ENCODE measurements around the gene SUZ12.
A peak's percentile ranks its signal among the peaks of the same experiment; 100 is the strongest.
"Not testable (repeated sequence)": the region's sequence is repeated elsewhere in the genome, so short reads cannot be mapped to it uniquely, and the experiment has no call there.

Gene SUZ12
- long read RNA-seq, donor 1, full-length matches to known transcripts: 5 of 5 reads
- long read RNA-seq, donor 1, partial matches to known transcripts: 0 of 5 reads
- long read RNA-seq, donor 1, other reads (novel, unspliced or antisense): 0 of 5 reads
- long read RNA-seq, donor 2, full-length matches to known transcripts: 3 of 13 reads
- long read RNA-seq, donor 2, partial matches to known transcripts: 10 of 13 reads
- long read RNA-seq, donor 2, other reads (novel, unspliced or antisense): 0 of 13 reads
- long read RNA-seq, donor 3, full-length matches to known transcripts: 3 of 3 reads
- long read RNA-seq, donor 3, partial matches to known transcripts: 0 of 3 reads
- long read RNA-seq, donor 3, other reads (novel, unspliced or antisense): 0 of 3 reads
- long read RNA-seq, donor 4, full-length matches to known transcripts: 4 of 4 reads
- long read RNA-seq, donor 4, partial matches to known transcripts: 0 of 4 reads
- long read RNA-seq, donor 4, other reads (novel, unspliced or antisense): 0 of 4 reads
- long read RNA-seq, donor 5, full-length matches to known transcripts: 7 of 24 reads
- long read RNA-seq, donor 5, partial matches to known transcripts: 17 of 24 reads
- long read RNA-seq, donor 5, other reads (novel, unspliced or antisense): 0 of 24 reads
- long read RNA-seq, donor 6, full-length matches to known transcripts: 9 of 16 reads
- long read RNA-seq, donor 6, partial matches to known transcripts: 7 of 16 reads
- long read RNA-seq, donor 6, other reads (novel, unspliced or antisense): 0 of 16 reads
- long read RNA-seq, donor 7: 0 reads
- long read RNA-seq, donor 8, full-length matches to known transcripts: 8 of 8 reads
- long read RNA-seq, donor 8, partial matches to known transcripts: 0 of 8 reads
- long read RNA-seq, donor 8, other reads (novel, unspliced or antisense): 0 of 8 reads

- peak; percentile 91 for DNase-seq
These were observed at the start of gene SUZ12 for GRCh38 chr17:31936615-31937609. SUZ12 (plus strand) TSS chr17:31937007; CDS start chr17:31937247, 240 bp downstream.

DNA sequence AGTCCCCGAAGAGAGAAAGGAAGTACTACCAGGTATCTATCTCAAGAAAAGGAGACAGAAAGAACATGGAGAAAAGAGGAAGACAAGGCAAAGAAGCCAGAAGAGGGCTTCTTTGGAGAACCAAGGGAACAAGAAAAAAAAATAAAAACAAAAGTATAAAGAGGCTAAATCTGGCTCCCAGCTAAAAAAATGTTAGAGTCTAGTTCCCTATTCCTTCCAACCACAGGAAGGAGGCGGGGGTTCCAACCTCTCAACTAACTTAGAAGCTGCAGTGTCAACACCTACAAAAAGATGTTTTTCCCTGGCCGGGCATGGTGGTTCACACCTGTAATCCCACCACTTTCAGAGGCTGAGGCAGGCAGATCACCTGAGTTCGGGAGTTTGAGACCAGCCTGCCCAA is 48.7 kb upstream of the SUZ12 start:
- DNase-seq: no peak

- no peak for DNase-seq
These were observed 35.9 kb upstream of the SUZ12 start for GRCh38 chr17:31900877-31901276.

- DNase-seq: no peak
These were observed 34.1 kb upstream of the SUZ12 start for GRCh38 chr17:31902693-31903092.

GRCh38 chr17:31903401-31903800 is 33.4 kb upstream of the SUZ12 start:
- DNase-seq: no peak

- no peak for DNase-seq
These were observed 29.4 kb upstream of the SUZ12 start for GRCh38 chr17:31907342-31907962.

DNA sequence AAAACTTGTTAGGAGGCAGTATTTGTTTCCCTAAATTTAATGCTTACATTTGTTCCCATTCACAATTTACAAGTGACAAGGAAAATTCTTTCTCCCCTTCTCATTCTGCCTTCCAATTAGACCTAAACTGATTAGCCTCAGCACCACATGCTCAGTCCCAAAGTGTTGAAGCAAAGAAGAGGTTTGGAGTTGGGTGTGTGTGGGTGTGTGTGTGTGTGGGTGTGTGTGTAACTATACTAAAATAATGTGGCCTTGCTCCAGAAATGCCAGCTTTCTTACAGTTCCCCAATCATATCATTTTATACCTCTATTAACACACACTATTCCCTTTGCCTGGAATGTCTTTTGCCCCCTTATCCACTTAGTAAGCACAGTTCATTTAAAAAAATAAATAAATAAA is 28.4 kb upstream of the SUZ12 start:
- DNase-seq: no peak

GRCh38 chr17:31912705-31913104 is 24.1 kb upstream of the SUZ12 start:
- DNase-seq: not testable (repeated sequence)

GRCh38 chr17:31915456-31916100 is 21.2 kb upstream of the SUZ12 start:
- DNase-seq: no peak

- no peak for DNase-seq
These were observed 20.2 kb upstream of the SUZ12 start for GRCh38 chr17:31916491-31917064.

- DNase-seq: peak; percentile 37
These were observed 19.7 kb upstream of the SUZ12 start for GRCh38 chr17:31917065-31917529.

DNA sequence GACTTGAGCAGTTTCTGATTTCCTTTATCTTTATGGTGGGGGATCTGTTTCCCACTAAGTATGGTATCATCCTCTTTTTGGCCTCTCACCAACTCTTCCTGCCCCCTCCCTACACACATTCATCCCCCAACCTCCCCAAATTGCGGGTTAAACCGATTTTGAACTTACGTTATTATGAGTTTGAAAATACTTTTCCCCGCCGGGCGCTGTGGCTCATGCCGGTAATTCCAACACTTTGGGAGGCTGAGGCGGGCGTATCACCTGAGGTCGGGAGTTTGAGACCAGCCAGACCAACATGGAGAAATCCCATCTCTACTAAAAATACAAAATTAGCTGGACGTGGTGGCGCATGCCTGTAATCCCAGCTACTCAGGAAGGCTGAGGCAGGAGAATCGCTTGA is 19.1 kb upstream of the SUZ12 start:
- DNase-seq: not testable (repeated sequence)

GRCh38 chr17:31918701-31919128 is 18.1 kb upstream of the SUZ12 start:
- DNase-seq: no peak

DNA sequence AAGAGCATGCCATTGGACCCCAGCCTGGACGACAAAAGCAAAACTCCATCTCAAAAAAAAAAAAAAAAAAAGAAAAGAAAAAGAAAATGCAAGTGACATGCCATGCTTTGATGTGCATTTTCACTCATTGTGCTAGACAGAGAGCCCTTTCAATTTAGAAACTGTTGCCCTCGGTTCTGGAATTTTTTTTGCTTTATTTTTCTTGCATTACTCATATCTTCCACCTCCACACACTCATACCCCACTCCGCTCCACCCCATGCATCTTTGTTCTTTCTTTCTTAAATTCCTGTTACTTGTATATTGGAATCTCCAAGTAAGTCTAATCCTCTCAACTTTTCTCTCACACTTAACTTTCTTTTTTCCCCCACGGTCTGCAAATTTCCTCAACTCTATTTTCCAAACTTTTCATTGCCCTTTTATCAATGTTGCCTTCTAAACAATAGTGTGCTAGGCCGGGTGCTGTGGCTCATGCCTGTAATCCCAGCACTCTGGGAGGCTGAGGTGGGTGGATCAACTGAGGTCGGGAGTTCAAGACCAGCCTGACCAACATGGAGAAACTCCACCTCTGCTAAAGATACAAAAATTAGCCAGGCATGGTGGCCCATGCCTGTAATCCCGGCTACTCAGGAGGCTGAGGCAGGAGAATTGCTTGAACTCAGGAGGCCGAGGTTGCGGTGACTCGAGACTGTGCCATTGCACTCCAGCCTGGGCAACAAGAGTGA is 16.8 kb upstream of the SUZ12 start:
- DNase-seq: no peak

- DNase-seq: no peak
These were observed 10.6 kb upstream of the SUZ12 start for GRCh38 chr17:31926100-31926729.

GRCh38 chr17:31931756-31932155 is 5.1 kb upstream of the SUZ12 start:
- DNase-seq: no peak

GRCh38 chr17:31935512-31935911 is 1.3 kb upstream of the SUZ12 start:
- no peak for DNase-seq

GRCh38 chr17:31937926-31938641 is 1.3 kb downstream of the SUZ12 start:
- peak; percentile 6 for DNase-seq
